A549 (cell line): ENCODE data around the gene CMIP. TPM values are rescaled to one million over a fixed set of nuclear protein-coding genes. Genes with fewer than 3 reads are reported as not detected.

Source experiments
- ATAC-seq, 2 experiments: fragments of 200-7000 bp in 1 of 2; fragments of >200 bp in 1 of 2; cut with Nextera tagmentation in 1 of 2; cut with Tn5 transposase in 1 of 2; 3 replicates each; pipeline versions ENCODE4 v1.8.0 to v1.9.1; 2018 to 2020; ENCODE audit warnings: mild to moderate bottlenecking in 1 of 2, moderate library complexity in 1 of 2
- CTCF ChIA-PET: fragments of 300-600 bp; sonication (Branson Sonifier 250); formaldehyde crosslinking; extraction: SDS; loops from one replicate; lab custom pipeline; 2021; ENCODE audit warnings: antibody characterized with exemption, inconsistent platforms; lab: Yijun Ruan, JAX
- POLR2A ChIA-PET: fragments of 350-600 bp; formaldehyde crosslinking; extraction: SDS; loops from one replicate; lab custom pipeline; 2021; ENCODE audit warnings: antibody characterized with exemption, inconsistent platforms; lab: Yijun Ruan, JAX
- DNase-seq, 2 experiments: peaks; one replicate each; pipeline versions ENCODE4 v3.0.0 to v3.0.0-alpha.2; 2011 to 2016; ENCODE audit warnings: low read depth in 1 of 2, low spot score in 1 of 2
- FAIRE-seq: peaks from 2 replicates; lab custom pipeline; 2011; peaks lifted over from hg19 to GRCh38; lab: Jason Lieb, UNC
- H3K27ac ChIP-seq, 2 experiments: fragments of >200 bp; sonication (Bioruptor Twin); formaldehyde crosslinking; 3 replicates each; pipeline ENCODE4 v1.5.1; 2016 to 2017
- H3K4me1 ChIP-seq: fragments of >200 bp; sonication (Bioruptor Twin); formaldehyde crosslinking; 3 replicates; pipeline ENCODE4 v1.6.1; 2016
- H3K4me2 ChIP-seq: fragments of >200 bp; sonication (Bioruptor Twin); formaldehyde crosslinking; 3 replicates; pipeline ENCODE4 v1.6.1; 2016
- H3K4me3 ChIP-seq: fragments of >200 bp; sonication (Bioruptor Twin); formaldehyde crosslinking; 3 replicates; pipeline ENCODE4 v1.5.1; 2016
- H3K9me3 ChIP-seq: fragments of >200 bp; sonication (Bioruptor Twin); formaldehyde crosslinking; 3 replicates; pipeline ENCODE4 v1.6.1; 2016
- BCL3 ChIP-seq: fragments of >200 bp; sonication (Bioruptor Twin); formaldehyde crosslinking; IDR thresholded peaks from 3 replicates; pipeline ENCODE4 v1.6.1; 2016
- CHD2 ChIP-seq: fragments of 150-350 bp; IDR thresholded peaks from 2 replicates; pipeline ENCODE4 v1.6.1; 2014; ENCODE audit warnings: low read length; ENCODE audit not compliant: partially characterized antibody
- CHD4 ChIP-seq: fragments of 200-600 bp; sonication (generic); IDR thresholded peaks from 2 replicates; pipeline ENCODE4 v1.6.1; 2016; ENCODE audit warnings: antibody characterized with exemption, mild to moderate bottlenecking, borderline replicate concordance
- EHF ChIP-seq: fragments of 250-450 bp; sonication (Bioruptor Pico); IDR thresholded peaks from 2 replicates; pipeline ENCODE4 v1.5.0; 2020; ENCODE audit warnings: mild to moderate bottlenecking
- HDAC2 ChIP-seq: fragments of 200-600 bp; sonication (generic); IDR thresholded peaks from 2 replicates; pipeline ENCODE4 v1.6.1; 2016
- HEYL ChIP-seq: fragments of 250-450 bp; sonication (Bioruptor Pico); IDR thresholded peaks from 2 replicates; pipeline ENCODE4 v1.8.0; 2021; ENCODE audit warnings: mild to moderate bottlenecking, moderate library complexity
- HOXB5 ChIP-seq: fragments of 250-450 bp; sonication (Bioruptor Pico); IDR thresholded peaks from 2 replicates; pipeline ENCODE4 v1.5.0; 2020; ENCODE audit warnings: mild to moderate bottlenecking, moderate library complexity
- JUN ChIP-seq, 2 experiments: fragments of >200 bp; sonication (Bioruptor Twin); formaldehyde crosslinking; IDR thresholded peaks; 2 replicates in 1 of 2; 3 replicates in 1 of 2; pipeline ENCODE4 v1.6.1; 2016 to 2017
- JUNB ChIP-seq: fragments of >200 bp; sonication (Bioruptor Twin); formaldehyde crosslinking; IDR thresholded peaks from 2 replicates; pipeline ENCODE4 v1.6.1; 2016
- KDM1A ChIP-seq: fragments of 200-600 bp; sonication (generic); IDR thresholded peaks from 2 replicates; pipeline ENCODE4 v1.6.1; 2016; ENCODE audit warnings: low read depth, mild to moderate bottlenecking
- MAFK ChIP-seq: fragments of 450-650 bp; IDR thresholded peaks from 2 replicates; pipeline ENCODE4 v1.6.1; 2014; ENCODE audit not compliant: partially characterized antibody
- MAX ChIP-seq: IDR thresholded peaks from 2 replicates; pipeline ENCODE4 v1.6.1; 2012
- MAZ ChIP-seq: fragments of 150-350 bp; IDR thresholded peaks from 2 replicates; pipeline ENCODE4 v1.6.1; 2014; ENCODE audit warnings: antibody characterized with exemption, low read depth, low read length, borderline replicate concordance
- NPAS2 ChIP-seq: fragments of 250-450 bp; sonication (Bioruptor Pico); IDR thresholded peaks from 2 replicates; pipeline ENCODE4 v1.8.0; 2022; ENCODE audit warnings: mild to moderate bottlenecking, moderate library complexity, borderline replicate concordance
- NR3C1 ChIP-seq: fragments of >200 bp; sonication (Bioruptor Twin); formaldehyde crosslinking; IDR thresholded peaks from 3 replicates; pipeline ENCODE4 v1.6.1; 2017
- PHF8 ChIP-seq: fragments of 200-600 bp; sonication (generic); IDR thresholded peaks from 2 replicates; pipeline ENCODE4 v1.6.1; 2016; ENCODE audit warnings: low read depth, mild to moderate bottlenecking, antibody characterized with exemption, moderate library complexity, borderline replicate concordance
- POLR2AphosphoS2 ChIP-seq: conservative IDR thresholded peaks from 2 replicates; pipeline ENCODE4 v1.6.1; 2012; ENCODE audit warnings: low read length, improper control_type of control experiment, inconsistent platforms
- RAD21 ChIP-seq, 2 experiments: fragments of >200 bp in 1 of 2; sonication (Bioruptor Twin) in 1 of 2; formaldehyde crosslinking in 1 of 2; IDR thresholded peaks in 1 of 2; conservative IDR thresholded peaks in 1 of 2; 2 replicates in 1 of 2; 3 replicates in 1 of 2; pipeline ENCODE4 v1.6.1; 2012 to 2018; ENCODE audit warnings: inconsistent platforms in 1 of 2
- RNF2 ChIP-seq: fragments of 200-600 bp; sonication (generic); IDR thresholded peaks from 2 replicates; pipeline ENCODE4 v1.6.1; 2016; ENCODE audit warnings: low read depth, mild to moderate bottlenecking, antibody characterized with exemption, moderate library complexity, borderline replicate concordance
- TP53 ChIP-seq: fragments of 250-450 bp; sonication (Bioruptor Pico); IDR thresholded peaks from 2 replicates; pipeline ENCODE4 v1.5.0; 2021; ENCODE audit warnings: mild to moderate bottlenecking, moderate library complexity
- USF2 ChIP-seq: fragments of 450-650 bp; IDR thresholded peaks from 2 replicates; pipeline ENCODE4 v1.6.1; 2014; ENCODE audit warnings: antibody characterized with exemption
- ZC3H11A ChIP-seq: fragments of 450-650 bp; IDR thresholded peaks from 2 replicates; pipeline ENCODE4 v1.6.1; 2014; ENCODE audit warnings: antibody characterized with exemption, mild to moderate bottlenecking
- ZFP36 ChIP-seq: fragments of 450-650 bp; IDR thresholded peaks from 2 replicates; pipeline ENCODE4 v1.6.1; 2014; ENCODE audit warnings: borderline replicate concordance; ENCODE audit not compliant: partially characterized antibody
- ZSCAN20 ChIP-seq: fragments of 250-450 bp; sonication (Bioruptor Pico); IDR thresholded peaks from 2 replicates; pipeline ENCODE4 v1.8.0; 2022; ENCODE audit warnings: mild to moderate bottlenecking, moderate library complexity
- WGBS: methylation state at CpG from one replicate; pipeline ENCODE4 v1.1.6; 2017; ENCODE audit errors: missing lambda C conversion rate; 5-methylcytosine and 5-hydroxymethylcytosine counted together
- polyA plus RNA-seq, 4 experiments: library from polyadenylated mRNA; depleted of rRNA in 3 of 4; stranded (reverse); fragments of >200 nt; fragmentation: RNase III in 1 of 4; extraction: RNeasy Plus Mini Kit Qiagen cat#74134 plus additional on column Dnase treatment in 1 of 4; gene quantifications; 2 replicates in 3 of 4; 3 replicates in 1 of 4; pipeline ENCODE4 v1.2.3, GENCODE V29; 2011 to 2017

The CMIP gene
- polyA plus RNA-seq, 2 of the 4 experiments (the other 2 are of a cell fraction), result 21.6 to 125 TPM

GRCh38 chr16:81752225-81752875, 307.7 kb downstream of the CMIP start:
- ChIA-PET POLR2A (no interaction called here), CTCF (interaction anchor here (0.5 to 2.8 kb wide), 7 partner anchors 10 to 402 kb away, joined by 3 to 13 read pairs (median 4); no protein-coding TSS in a partner anchor)
- TF ChIP-seq JUN (IDR thresholded peaks at IDR 0.05), result no peak
- no peak for TF ChIP-seq USF2
- FAIRE-seq (no peak), DNase-seq (no peak), ATAC-seq (peak; percentile 33 to 53; a peak in 4 of 6 replicates)
- Histone ChIP-seq H3K4me1 (no peaks in the 10 kb centered on the region), H3K9me3 (no peaks in the 10 kb centered on the region), H3K4me2 (no peak overlapping the region), H3K4me3 (no peak overlapping the region), H3K27ac (no peak overlapping the region)
- 84% methylated on average over 9 of the region's 13 CpGs for WGBS

GRCh38 chr16:81752876-81753227, 308.2 kb downstream of the CMIP start:
- no peak; a peak in 1 of 6 replicates for ATAC-seq
- ChIA-PET POLR2A (no interaction called here), CTCF (interaction anchor here (0.5 to 2.8 kb wide), 7 partner anchors 10 to 402 kb away, joined by 3 to 13 read pairs (median 4); no protein-coding TSS in a partner anchor)
- Histone ChIP-seq H3K4me3 (no peak overlapping the region), H3K27ac (no peak overlapping the region), H3K4me1 (peaks cover 3% of the 10 kb centered on the region; the same call in 1 of the 3 replicates), H3K4me2 (no peak overlapping the region), H3K9me3 (peaks cover 2% of the 10 kb centered on the region; the same call in 1 of the 3 replicates)
- TF ChIP-seq HDAC2 (no peak), HEYL (CRISPR knock-in tag) (no peak), RNF2 (no peak), POLR2AphosphoS2 (no peak), HOXB5 (CRISPR knock-in tag) (no peak), RAD21 (conservative IDR thresholded peaks at IDR 0.05 in 1 of 2, IDR thresholded peaks at IDR 0.05 in 1 of 2) (no peak), MAZ (no peak), ZSCAN20 (CRISPR knock-in tag) (no peak), PHF8 (no peak), MAFK (no peak), KDM1A (no peak), NPAS2 (CRISPR knock-in tag) (no peak), CHD4 (no peak), EHF (CRISPR knock-in tag) (no peak), MAX (no peak), ZC3H11A (no peak), CHD2 (no peak), BCL3 (no peak), JUNB (no peak), NR3C1 (no peak)
- 92% methylated on average over 7 of the region's 7 CpGs for WGBS
- DNase-seq, result no peak
- no peak for FAIRE-seq

- peaks cover 2% of the 10 kb centered on the region; the same call in 1 of the 3 replicates for H3K9me3 ChIP-seq
- 100% methylated on average over 1 of the region's 1 CpG for WGBS
- ChIA-PET CTCF (interaction anchor here (0.6 to 1.6 kb wide), 5 partner anchors 17 to 1716 kb away, joined by 3 to 6 read pairs (median 3); partner anchors contain the start of gene ATMIN), POLR2A (no interaction called here)
- peaks cover 14% of the 10 kb centered on the region; the same call in 2 of the 3 replicates for H3K4me1 ChIP-seq
- H3K27ac ChIP-seq, result no peak overlapping the region
- FAIRE-seq (no peak), ATAC-seq (no peak), DNase-seq (no peak)
- no peak overlapping the region for H3K4me2 ChIP-seq
- TF ChIP-seq TP53 (CRISPR knock-in tag) (no peak), ZFP36 (peak; percentile 56)
- no peak overlapping the region for H3K4me3 ChIP-seq
These were observed 310.2 kb downstream of the CMIP start for GRCh38 chr16:81754858-81755257.
